Measurements from ENCODE around the gene OR56A3. TPM values are rescaled to one million over a fixed set of nuclear protein-coding genes. Genes with fewer than 3 reads are reported as not detected.

Gene OR56A3
- total and polyA plus RNA-seq, 10 of the 15 experiments (the other 5 are each of a cell fraction or from before 2014, with no cell fraction given) = not detected

DNA sequence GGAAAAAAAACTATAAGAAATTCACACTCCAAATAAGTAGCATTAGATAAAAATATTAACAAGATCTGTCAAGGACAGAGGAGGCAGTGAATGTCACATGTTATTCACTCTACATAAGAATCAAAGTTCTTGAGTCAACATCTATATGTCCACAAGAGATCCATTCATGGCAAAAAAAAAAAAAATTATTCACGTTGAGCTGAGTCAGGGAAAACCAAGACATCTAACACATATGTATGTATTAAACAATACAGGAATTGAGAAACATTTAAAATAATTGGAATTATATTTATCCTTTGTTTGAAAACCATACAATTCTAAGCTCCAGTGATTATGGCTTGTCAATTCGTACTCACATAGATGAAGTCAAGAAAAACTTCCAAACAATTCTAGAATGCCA is 24.9 kb downstream of the OR56A3 start:
- CTCF ChIA-PET = interaction anchor here (0.6 kb wide), 1 partner anchor 396 kb away, joined by 4 read pairs; no protein-coding TSS in a partner anchor
- TF ChIP-seq, protein P1, sequence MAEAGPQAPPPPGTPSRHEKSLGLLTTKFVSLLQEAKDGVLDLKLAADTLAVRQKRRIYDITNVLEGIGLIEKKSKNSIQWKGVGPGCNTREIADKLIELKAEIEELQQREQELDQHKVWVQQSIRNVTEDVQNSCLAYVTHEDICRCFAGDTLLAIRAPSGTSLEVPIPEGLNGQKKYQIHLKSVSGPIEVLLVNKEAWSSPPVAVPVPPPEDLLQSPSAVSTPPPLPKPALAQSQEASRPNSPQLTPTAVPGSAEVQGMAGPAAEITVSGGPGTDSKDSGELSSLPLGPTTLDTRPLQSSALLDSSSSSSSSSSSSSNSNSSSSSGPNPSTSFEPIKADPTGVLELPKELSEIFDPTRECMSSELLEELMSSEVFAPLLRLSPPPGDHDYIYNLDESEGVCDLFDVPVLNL (IDR thresholded peaks at IDR 0.05; ENCODE audit: low read depth, low read length) = no peak
- TF ChIP-seq, protein P2, sequence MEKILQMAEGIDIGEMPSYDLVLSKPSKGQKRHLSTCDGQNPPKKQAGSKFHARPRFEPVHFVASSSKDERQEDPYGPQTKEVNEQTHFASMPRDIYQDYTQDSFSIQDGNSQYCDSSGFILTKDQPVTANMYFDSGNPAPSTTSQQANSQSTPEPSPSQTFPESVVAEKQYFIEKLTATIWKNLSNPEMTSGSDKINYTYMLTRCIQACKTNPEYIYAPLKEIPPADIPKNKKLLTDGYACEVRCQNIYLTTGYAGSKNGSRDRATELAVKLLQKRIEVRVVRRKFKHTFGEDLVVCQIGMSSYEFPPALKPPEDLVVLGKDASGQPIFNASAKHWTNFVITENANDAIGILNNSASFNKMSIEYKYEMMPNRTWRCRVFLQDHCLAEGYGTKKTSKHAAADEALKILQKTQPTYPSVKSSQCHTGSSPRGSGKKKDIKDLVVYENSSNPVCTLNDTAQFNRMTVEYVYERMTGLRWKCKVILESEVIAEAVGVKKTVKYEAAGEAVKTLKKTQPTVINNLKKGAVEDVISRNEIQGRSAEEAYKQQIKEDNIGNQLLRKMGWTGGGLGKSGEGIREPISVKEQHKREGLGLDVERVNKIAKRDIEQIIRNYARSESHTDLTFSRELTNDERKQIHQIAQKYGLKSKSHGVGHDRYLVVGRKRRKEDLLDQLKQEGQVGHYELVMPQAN (conservative IDR thresholded peaks at IDR 0.05) = no peak
- TF ChIP-seq IRF3 (IDR thresholded peaks at IDR 0.05) (no peak), KDM1A (IDR thresholded peaks at IDR 0.05; ENCODE audit: borderline replicate concordance) (no peak), POLR2AphosphoS5 (IDR thresholded peaks at IDR 0.05; ENCODE audit: low read length) (no peak), TBL1XR1 (IDR thresholded peaks at IDR 0.05; ENCODE audit: low read depth, low read length) (no peak), USF1 (IDR thresholded peaks at IDR 0.05; ENCODE audit: borderline replicate concordance, extremely low read length, insufficient read depth, low read depth, low read length) (no peak), MAX (IDR thresholded peaks at IDR 0.05; ENCODE audit: low read depth, low read length) (no peak), NFIC (IDR thresholded peaks at IDR 0.05; ENCODE audit: low read depth, low read length) (no peak), RB1 (IDR thresholded peaks at IDR 0.05; ENCODE audit: borderline replicate concordance) (no peak), BRCA1 (IDR thresholded peaks at IDR 0.05; ENCODE audit: low read depth, low read length) (no peak), POLR2AphosphoS2 (IDR thresholded peaks at IDR 0.05; ENCODE audit: low read depth, low read length) (no peak), YBX1 (IDR thresholded peaks at IDR 0.05) (no peak), JUNB (IDR thresholded peaks at IDR 0.05) (no peak), ZBED1 (IDR thresholded peaks at IDR 0.05; ENCODE audit: borderline replicate concordance) (no peak)

More for the DNA sequence above, 24.9 kb downstream of the OR56A3 start:
- no peaks in the 10 kb centered on the region for H3K27me3 ChIP-seq (replicated peaks in 1 of 2; ENCODE audit: control insufficient read depth in 2 of 2, insufficient read depth in 2 of 2, low read length in 1 of 2)
- no peaks in the 10 kb centered on the region for H3K36me3 ChIP-seq (ENCODE audit: control insufficient read depth in 2 of 2, insufficient read depth in 2 of 2, low read length in 1 of 2)
- DNase-seq (ENCODE audit: low read depth, low spot score) = no peak
- RAD21 ChIA-PET (ENCODE audit: unreplicated experiment) = no interaction called here
- H3K4me3 ChIP-seq = no peak overlapping the region
- BruUV-seq (replicated peaks) = no TSS peak
- SMC1A ChIA-PET (ENCODE audit: uncharacterized antibody, unreplicated experiment) = no interaction called here
- 3% methylated on average over 2 of the region's 2 CpGs for WGBS (ENCODE audit: insufficient coverage, insufficient replicate concordance, low lambda C conversion rate, missing lambda C conversion rate)
- POLR2A ChIA-PET = no interaction called here
- no peak overlapping the region for H3K4me2 ChIP-seq (ENCODE audit: control insufficient read depth, insufficient read depth)
- in situ Hi-C loops (cut with MboI) = no loop called here
- no peaks in the 10 kb centered on the region for H3K4me1 ChIP-seq (ENCODE audit: control insufficient read depth, insufficient read depth, low read length)
- intact Hi-C loops (cut with micrococcal nuclease; ENCODE audit: unreplicated experiment) = no loop called here
- H2AFZ ChIP-seq (ENCODE audit: control insufficient read depth, low read depth, low read length) = no peak overlapping the region
- no peak overlapping the region for H3K9ac ChIP-seq (ENCODE audit: control insufficient read depth, insufficient read depth, low read length)
- no peak overlapping the region for H3K27ac ChIP-seq (ENCODE audit: control insufficient read depth, insufficient read depth)
- H3K79me2 ChIP-seq (ENCODE audit: control insufficient read depth, insufficient read depth, low read length) = no peaks in the 10 kb centered on the region
- FAIRE-seq = no peak
- no peaks in the 10 kb centered on the region for H4K20me1 ChIP-seq (ENCODE audit: control insufficient read depth, insufficient read depth)
- H3K9me3 ChIP-seq (replicated peaks; ENCODE audit: control insufficient read depth, insufficient read depth, low read length) = no peaks in the 10 kb centered on the region; the same call in 2 of the 3 replicates
- no peak for ATAC-seq

All from GM12878 (cell line).